WTC11 (cell line): ENCODE results near the gene ENHO.

Source experiments
- CBFB ChIP-seq: sonication (generic); formaldehyde crosslinking; IDR thresholded peaks from 2 replicates; pipeline ENCODE4 v1.8.1; 2022; ENCODE audit warnings: mild to moderate bottlenecking, low read depth, missing genetic modification reagents
- CTCF ChIP-seq: fragments of 200-600 bp; IDR thresholded peaks from 2 replicates; pipeline ENCODE4 v1.8.0; 2022; ENCODE audit warnings: antibody characterized with exemption
- NFYB ChIP-seq: sonication (generic); formaldehyde crosslinking; conservative IDR thresholded peaks from 2 replicates; pipeline ENCODE4 v1.8.0; 2022; ENCODE audit warnings: low read depth, missing genetic modification reagents
- ZBTB21 ChIP-seq: sonication (generic); formaldehyde crosslinking; IDR thresholded peaks from 2 replicates; pipeline ENCODE4 v1.8.1; 2023; ENCODE audit warnings: mild to moderate bottlenecking, missing genetic modification reagents, borderline replicate concordance
- TF ChIP-seq, protein P1 (sequence below): sonication (generic); formaldehyde crosslinking; IDR thresholded peaks from 2 replicates; pipeline ENCODE4 v1.8.1; 2022; ENCODE audit warnings: mild to moderate bottlenecking, missing genetic modification reagents, moderate library complexity, borderline replicate concordance

- TF ChIP-seq, protein P1, sequence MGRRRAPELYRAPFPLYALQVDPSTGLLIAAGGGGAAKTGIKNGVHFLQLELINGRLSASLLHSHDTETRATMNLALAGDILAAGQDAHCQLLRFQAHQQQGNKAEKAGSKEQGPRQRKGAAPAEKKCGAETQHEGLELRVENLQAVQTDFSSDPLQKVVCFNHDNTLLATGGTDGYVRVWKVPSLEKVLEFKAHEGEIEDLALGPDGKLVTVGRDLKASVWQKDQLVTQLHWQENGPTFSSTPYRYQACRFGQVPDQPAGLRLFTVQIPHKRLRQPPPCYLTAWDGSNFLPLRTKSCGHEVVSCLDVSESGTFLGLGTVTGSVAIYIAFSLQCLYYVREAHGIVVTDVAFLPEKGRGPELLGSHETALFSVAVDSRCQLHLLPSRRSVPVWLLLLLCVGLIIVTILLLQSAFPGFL (CRISPR knock-in tag) = no peak
- TF ChIP-seq ZBTB21 (CRISPR knock-in tag) (no peak), CTCF (no peak), CBFB (CRISPR knock-in tag) (no peak), NFYB (CRISPR knock-in tag) (no peak)
Observed at GRCh38 chr9:34493972-34494535, 28.7 kb downstream of the ENHO start.
